ENCODE data around the gene HEY2. TPM values are rescaled to one million over a fixed set of nuclear protein-coding genes. Genes with fewer than 3 reads are reported as not detected.

Gene HEY2
- total and polyA plus RNA-seq, 4 donors, result 1.0 to 2.0 (median 1.4) TPM

GRCh38 chr6:125743604-125744003 is 5.8 kb upstream of the HEY2 start:
- no peak overlapping the region for H3K9ac ChIP-seq (ENCODE audit: low read depth in 1 of 2, low read length in 2 of 2)
- no peak for DNase-seq (ENCODE audit: low spot score)
- peaks cover 2 to 25% (median 12%) of the 10 kb centered on the region in 4 donors for H3K4me1 ChIP-seq (ENCODE audit: control insufficient read depth in 4 of 4, insufficient read depth in 4 of 4, low read length in 3 of 4)
- H3K27ac ChIP-seq (ENCODE audit: low read depth in 1 of 2, low read length in 2 of 2), result no peak overlapping the region
- TF ChIP-seq NR2F2 (IDR thresholded peaks at IDR 0.05), result no peak
- TF ChIP-seq FOXA1 (IDR thresholded peaks at IDR 0.05), result no peak
- no peak for TF ChIP-seq REST (IDR thresholded peaks at IDR 0.05)
- TF ChIP-seq JUND (IDR thresholded peaks at IDR 0.05), result no peak
- no peak for TF ChIP-seq MAX (IDR thresholded peaks at IDR 0.05)
- no peak for TF ChIP-seq HNF4G (IDR thresholded peaks at IDR 0.05)
- no peak for TF ChIP-seq HNF4A (conservative IDR thresholded peaks at IDR 0.05)
- no peak for TF ChIP-seq GABPA (IDR thresholded peaks at IDR 0.05 in 1 of 2, conservative IDR thresholded peaks at IDR 0.05 in 1 of 2)
- no peak for TF ChIP-seq TAF1 (conservative IDR thresholded peaks at IDR 0.05)
- no peaks in the 10 kb centered on the region for H3K9me3 ChIP-seq (ENCODE audit: control insufficient read depth in 4 of 4, low read length in 3 of 4)
- WGBS, result 93% methylated on average over 2 of the region's 2 CpGs
- no peaks in the 10 kb centered on the region for H3K27me3 ChIP-seq (ENCODE audit: control insufficient read depth in 4 of 4, insufficient read depth in 4 of 4, low read length in 3 of 4)
- H3K36me3 ChIP-seq (ENCODE audit: control insufficient read depth in 4 of 4, insufficient read depth in 3 of 4, low read depth in 1 of 4, low read length in 3 of 4), result no peaks in the 10 kb centered on the region
- H3K4me3 ChIP-seq (ENCODE audit: low read depth in 1 of 3, low read length in 3 of 3), result no peak overlapping the region

GRCh38 chr6:125745281-125746018 is 4.0 kb upstream of the HEY2 start:
- TF ChIP-seq REST (IDR thresholded peaks at IDR 0.05) (no peak), RXRA (IDR thresholded peaks at IDR 0.05) (no peak), SP1 (IDR thresholded peaks at IDR 0.05) (peak; percentile 26), CTCF (IDR thresholded peaks at IDR 0.05; ENCODE audit: low read depth, low read length, missing input control) (no peak), HNF4A (conservative IDR thresholded peaks at IDR 0.05) (peak in 1 of 2 donors; percentile 15), JUND (IDR thresholded peaks at IDR 0.05) (no peak), ZBTB33 (IDR thresholded peaks at IDR 0.05) (no peak)
- 70% methylated on average over 6 of the region's 6 CpGs for WGBS
- Histone ChIP-seq H3K9me3 (ENCODE audit: control insufficient read depth in 4 of 4, low read length in 3 of 4) (no peaks in the 10 kb centered on the region), H3K27me3 (ENCODE audit: control insufficient read depth in 4 of 4, insufficient read depth in 4 of 4, low read length in 3 of 4) (no peaks in the 10 kb centered on the region), H3K4me1 (ENCODE audit: control insufficient read depth in 4 of 4, insufficient read depth in 4 of 4, low read length in 3 of 4) (peaks cover 2 to 33% (median 14%) of the 10 kb centered on the region in 4 donors), H3K36me3 (ENCODE audit: control insufficient read depth in 4 of 4, insufficient read depth in 3 of 4, low read depth in 1 of 4, low read length in 3 of 4) (no peaks in the 10 kb centered on the region), H3K9ac (ENCODE audit: low read depth in 1 of 2, low read length in 2 of 2) (no peak overlapping the region), H3K27ac (ENCODE audit: low read depth in 1 of 2, low read length in 2 of 2) (peak overlapping the region; percentile 88 to 97), H3K4me3 (ENCODE audit: low read depth in 1 of 3, low read length in 3 of 3) (no peak overlapping the region)
- no peak for DNase-seq (ENCODE audit: low spot score)

Data from liver (tissue), 9 donors.